Activated CD8-positive, alpha-beta memory T cell treated with anti-CD3 and anti-CD28 coated beads for 4 hours (primary cell): ENCODE measurements around the gene SLC6A7.

Source experiments
- DNase-seq, 2 donors: peaks; one replicate each; pipeline ENCODE4 v3.0.0-alpha.2; 2020; ENCODE audit warnings: low read depth in 2 of 2

SLC6A7 gene

GRCh38 chr5:150172556-150172955 lies 17.3 kb upstream of the SLC6A7 start:
- DNase-seq, result no peak

GRCh38 chr5:150173161-150173560 lies 16.7 kb upstream of the SLC6A7 start:
- DNase-seq, result no peak

GRCh38 chr5:150174285-150174684 lies 15.6 kb upstream of the SLC6A7 start:
- DNase-seq, result no peak

- DNase-seq, result no peak
Observed at GRCh38 chr5:150175076-150175475, 14.8 kb upstream of the SLC6A7 start.

GRCh38 chr5:150175536-150175935 lies 14.3 kb upstream of the SLC6A7 start:
- no peak for DNase-seq

- DNase-seq, result no peak
Observed at GRCh38 chr5:150176745-150177477, 13.0 kb upstream of the SLC6A7 start.

- no peak for DNase-seq
Observed at GRCh38 chr5:150177721-150178120, 12.1 kb upstream of the SLC6A7 start.

- DNase-seq, result no peak
Observed at GRCh38 chr5:150178262-150178661, 11.6 kb upstream of the SLC6A7 start.

- no peak for DNase-seq
Observed at GRCh38 chr5:150179019-150179620, 10.7 kb upstream of the SLC6A7 start.

- no peak for DNase-seq
Observed at GRCh38 chr5:150180241-150181026, 9.4 kb upstream of the SLC6A7 start.

- no peak for DNase-seq
Observed at GRCh38 chr5:150181027-150181426, 8.8 kb upstream of the SLC6A7 start.

GRCh38 chr5:150181766-150182545 lies 7.9 kb upstream of the SLC6A7 start:
- no peak for DNase-seq

- no peak for DNase-seq
Observed at GRCh38 chr5:150182774-150183173, 7.1 kb upstream of the SLC6A7 start.

- DNase-seq, result no peak
Observed at GRCh38 chr5:150183436-150183835, 6.4 kb upstream of the SLC6A7 start.

- no peak for DNase-seq
Observed at GRCh38 chr5:150184006-150184405, 5.9 kb upstream of the SLC6A7 start.

GRCh38 chr5:150184990-150185912 lies 4.6 kb upstream of the SLC6A7 start:
- DNase-seq, result no peak

- DNase-seq, result no peak
Observed at GRCh38 chr5:150186137-150186536, 3.7 kb upstream of the SLC6A7 start.

- no peak for DNase-seq
Observed at GRCh38 chr5:150186897-150187296, 3.0 kb upstream of the SLC6A7 start.

GRCh38 chr5:150188146-150188842 lies 1.6 kb upstream of the SLC6A7 start:
- no peak for DNase-seq

GRCh38 chr5:150189326-150189725 lies 536 bp upstream of the SLC6A7 start:
- DNase-seq, result no peak
